GM19372 (cell line): ENCODE results near the gene STX18.
"Not testable (repeated sequence)": the region's sequence is repeated elsewhere in the genome, so short reads cannot be mapped to it uniquely, and the experiment has no call there.

ENCODE experiments used
- ATAC-seq: cut with Tn5 transposase; IDR thresholded peaks from one replicate; pipeline ENCODE4 v1.9.1; 2021; ENCODE audit warnings: mild to moderate bottlenecking, low read depth, moderate library complexity; ENCODE audit not compliant: unreplicated experiment

Gene STX18

GRCh38 chr4:4485806-4486205 is 56.0 kb downstream of the STX18 start:
- no peak for ATAC-seq

DNA sequence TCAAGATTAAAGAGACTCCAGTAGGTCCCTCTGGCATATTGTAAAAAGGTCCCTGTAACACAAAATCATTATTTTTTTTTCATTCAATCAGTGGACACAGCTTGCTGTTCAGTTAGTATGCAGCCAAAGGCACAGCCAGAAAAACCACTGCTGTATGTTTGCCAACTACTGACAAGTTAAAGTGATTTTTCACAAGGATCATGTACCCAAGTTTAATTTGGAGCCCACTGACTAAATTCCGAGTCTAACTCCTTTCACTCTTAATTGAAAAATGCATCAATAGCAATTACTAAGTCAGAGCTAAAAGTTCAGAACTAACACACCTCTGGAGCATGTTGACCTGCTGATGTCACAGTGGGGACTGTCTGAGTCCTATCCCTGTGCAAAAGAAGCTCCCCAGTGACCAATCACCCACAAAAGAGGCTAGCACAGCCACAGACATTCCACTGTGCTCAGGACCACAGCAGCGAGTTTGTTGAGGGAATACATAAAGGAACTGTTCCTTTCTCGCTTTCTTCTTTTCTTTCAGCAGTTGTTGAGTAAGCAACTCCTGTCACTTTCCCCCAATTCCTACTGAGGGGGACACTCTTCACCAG is 60.4 kb downstream of the STX18 start:
- ATAC-seq, result no peak

- ATAC-seq, result no peak
Measured at GRCh38 chr4:4480685-4481398, 61.0 kb downstream of the STX18 start.

DNA sequence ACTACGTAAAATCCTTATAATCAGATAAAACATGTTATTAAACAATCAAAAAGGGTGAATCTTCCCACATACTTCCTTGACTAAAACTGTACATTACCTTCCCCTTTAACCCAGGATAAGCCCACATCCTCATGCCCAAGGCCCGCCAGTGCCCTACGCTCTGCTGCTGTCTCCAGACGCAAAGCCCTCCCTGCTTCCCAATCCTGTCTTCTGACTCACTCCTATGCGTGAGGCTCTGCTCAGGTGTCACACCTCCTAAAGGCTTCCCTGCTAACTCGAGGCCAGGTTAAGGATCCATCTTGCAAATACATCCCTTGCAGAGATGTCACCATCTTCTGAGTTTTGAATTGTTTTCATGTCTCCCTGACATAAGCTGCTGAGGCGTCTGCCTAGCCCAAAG is 61.6 kb downstream of the STX18 start:
- ATAC-seq, result no peak

DNA sequence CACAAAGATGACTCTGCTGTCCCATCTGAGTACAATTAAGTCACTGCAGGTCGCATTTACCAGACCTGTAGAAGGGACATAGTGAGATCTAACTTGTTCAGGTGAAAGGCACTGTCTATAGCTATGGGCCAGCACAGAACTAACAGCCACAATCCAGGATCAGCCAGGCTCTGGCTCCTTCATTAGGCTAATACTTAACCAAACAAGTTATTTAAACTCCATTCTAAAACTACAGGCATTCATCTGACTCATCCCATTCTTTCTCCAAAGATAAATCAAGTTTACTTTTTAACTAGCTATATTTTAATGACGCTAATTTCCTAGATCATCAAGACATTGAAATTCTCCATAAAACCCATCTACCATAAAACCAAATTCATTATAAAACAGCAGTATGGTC is 62.5 kb downstream of the STX18 start:
- ATAC-seq, result no peak

GRCh38 chr4:4477796-4478195 is 64.1 kb downstream of the STX18 start:
- no peak for ATAC-seq

GRCh38 chr4:4477391-4477790 is 64.5 kb downstream of the STX18 start:
- no peak for ATAC-seq

- no peak for ATAC-seq
Measured at GRCh38 chr4:4474476-4474875, 67.4 kb downstream of the STX18 start.

DNA sequence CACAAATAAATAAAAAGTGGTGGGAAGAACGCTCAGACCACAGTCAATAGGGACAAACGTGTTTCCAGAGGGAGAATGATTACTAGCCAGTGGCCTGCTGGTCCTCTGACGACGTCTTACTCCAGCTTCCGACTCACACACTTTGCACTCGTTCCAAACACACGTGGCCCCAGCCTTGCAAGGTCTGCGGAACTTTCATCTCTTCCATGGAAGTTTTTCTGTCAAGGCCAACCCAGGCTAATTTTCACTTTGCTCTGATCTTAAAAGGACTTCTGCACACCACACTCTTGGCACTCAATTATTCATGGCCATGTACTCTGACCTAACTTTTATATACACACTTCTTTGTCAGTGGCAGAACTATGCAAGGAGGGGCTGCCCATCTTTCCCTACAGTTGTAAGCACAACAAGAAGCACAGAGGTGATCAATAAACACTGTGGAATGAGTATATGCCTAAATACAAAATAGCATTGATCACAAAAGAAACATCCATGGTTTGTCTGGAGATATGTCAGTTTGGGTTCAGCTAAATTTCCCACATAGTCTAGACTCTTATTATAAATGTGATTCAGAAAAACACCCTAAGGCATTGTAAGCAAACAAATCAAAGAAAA is 69.4 kb downstream of the STX18 start:
- no peak for ATAC-seq

DNA sequence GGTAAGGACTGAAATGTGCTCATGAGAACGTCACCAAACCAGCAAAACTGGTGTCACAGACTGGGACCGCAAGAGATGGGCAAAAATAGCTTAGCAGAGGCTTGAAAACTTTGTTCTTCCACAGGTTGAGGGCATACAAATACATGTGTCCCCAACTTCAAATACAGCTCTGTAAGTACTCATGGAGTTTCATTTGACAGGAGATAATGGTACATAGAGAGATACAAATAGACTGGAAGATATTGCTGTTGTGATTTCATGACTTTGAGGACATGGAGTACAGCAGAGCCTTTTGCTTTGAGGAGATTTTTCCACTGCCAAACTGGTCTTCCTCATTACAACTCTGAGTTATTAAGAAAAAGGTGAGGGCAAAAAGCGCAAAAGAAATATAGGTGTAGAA is 70.7 kb downstream of the STX18 start:
- ATAC-seq, result no peak

DNA sequence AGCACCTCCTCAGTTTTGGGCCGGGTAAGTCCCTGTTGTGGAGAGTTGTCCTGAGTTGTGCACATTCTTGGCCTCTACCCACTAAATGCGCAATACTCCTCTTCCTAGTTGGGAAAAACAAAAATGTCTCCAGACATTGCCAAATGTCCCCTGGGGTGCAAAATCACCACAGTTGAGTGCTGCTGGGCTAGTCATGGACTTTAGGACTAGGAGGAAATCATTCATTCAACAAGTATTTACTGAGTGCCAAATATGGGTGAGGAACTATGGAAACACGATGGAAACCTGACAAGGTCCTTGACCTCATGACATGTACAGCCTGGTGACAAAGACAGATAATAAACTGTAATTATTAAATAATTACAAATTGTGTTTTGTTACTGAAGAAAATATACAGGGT is 71.6 kb downstream of the STX18 start:
- ATAC-seq, result no peak

DNA sequence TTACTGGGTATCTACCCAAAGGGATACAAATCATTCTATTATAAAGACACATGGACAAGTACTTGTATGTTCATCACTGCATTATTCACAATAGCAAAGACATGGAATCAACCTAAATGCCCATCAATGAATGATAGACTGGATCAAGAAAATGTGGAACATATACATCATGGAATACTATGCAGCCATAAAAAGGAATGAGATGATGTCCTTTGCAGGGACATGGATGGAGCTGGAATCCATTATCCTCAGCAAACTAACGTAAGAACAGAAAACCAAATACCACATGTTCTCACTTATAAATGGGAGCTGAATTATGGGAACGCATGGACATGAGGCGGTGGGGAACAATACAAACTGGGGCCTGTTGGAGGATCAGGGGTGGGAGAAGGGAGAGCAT is 76.6 kb downstream of the STX18 start:
- not testable (repeated sequence) for ATAC-seq

DNA sequence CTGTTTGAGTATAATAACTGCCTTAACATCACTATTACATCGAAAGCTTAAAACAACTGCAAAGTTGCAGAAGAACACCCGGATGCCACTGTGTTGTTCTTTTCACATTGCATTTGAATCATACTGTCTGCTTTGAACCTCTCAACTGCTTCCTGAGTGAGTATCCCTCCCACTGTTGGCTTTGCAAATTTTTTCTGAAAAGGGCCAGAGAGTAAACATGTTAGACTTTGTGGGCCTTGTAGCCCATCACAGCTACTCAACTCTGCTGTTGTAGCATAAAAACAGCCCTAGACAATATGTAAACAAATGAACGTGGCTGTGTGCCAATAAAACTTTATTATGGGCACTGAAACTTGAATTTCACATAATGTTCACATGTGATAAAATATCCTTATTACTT is 78.9 kb downstream of the STX18 start:
- no peak for ATAC-seq

- no peak for ATAC-seq
Measured at GRCh38 chr4:4461850-4462249, 80.0 kb downstream of the STX18 start.

GRCh38 chr4:4461178-4461577 is 80.7 kb downstream of the STX18 start:
- ATAC-seq, result no peak

DNA sequence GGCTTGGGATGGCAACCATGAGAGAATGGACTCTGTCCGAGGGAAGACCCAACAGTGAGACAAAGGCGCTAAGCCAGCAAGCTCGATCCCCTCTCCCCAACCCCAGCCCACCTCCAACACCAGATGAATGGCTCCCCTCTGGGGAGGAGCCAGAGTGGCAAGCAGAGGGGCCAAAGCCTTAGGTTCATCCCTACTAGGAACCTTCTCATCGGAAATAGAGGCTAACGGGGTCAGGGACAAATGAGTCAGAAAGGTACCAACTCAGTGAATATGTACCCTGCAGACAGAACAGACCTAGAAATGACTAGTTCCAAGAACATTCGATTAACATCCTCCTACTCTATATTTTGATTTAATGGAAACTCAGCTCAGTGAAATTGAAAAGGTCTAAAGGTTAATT is 81.1 kb downstream of the STX18 start:
- no peak for ATAC-seq

GRCh38 chr4:4459181-4459580 is 82.7 kb downstream of the STX18 start:
- ATAC-seq, result no peak

DNA sequence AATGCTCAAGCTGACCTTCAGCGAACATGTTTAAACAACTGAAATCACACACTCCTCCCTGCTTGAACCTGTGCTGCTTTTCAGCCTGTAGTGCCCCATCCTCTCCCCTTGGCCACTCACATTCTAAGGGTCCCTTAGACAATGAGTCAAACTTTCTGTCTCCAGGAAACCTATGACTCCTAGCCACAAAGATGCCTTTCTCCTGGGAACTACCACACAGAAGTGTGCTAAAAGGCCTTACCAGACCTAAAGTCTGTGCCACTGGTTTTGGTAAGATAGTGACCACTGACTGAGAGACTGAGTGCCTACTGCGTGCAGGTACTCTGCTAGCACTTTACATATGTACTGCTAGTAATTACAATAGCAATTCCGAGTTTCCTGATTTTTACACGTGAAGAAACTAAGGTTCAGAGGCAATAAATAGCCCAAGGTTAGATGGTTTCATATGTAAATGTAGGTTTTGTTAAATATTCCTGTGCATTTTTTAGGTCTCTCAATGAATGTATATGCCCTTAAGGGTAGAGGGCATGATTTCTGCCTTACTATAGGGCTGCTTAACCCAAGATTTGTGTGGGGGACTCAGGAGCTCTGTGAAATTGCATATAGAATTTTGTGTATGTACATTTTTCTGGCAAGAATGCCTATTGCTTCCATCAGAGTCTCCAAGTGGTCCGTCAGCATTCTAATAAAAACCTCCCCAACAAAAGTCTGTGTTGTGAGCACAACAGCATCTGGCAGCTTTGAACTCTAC is 83.9 kb downstream of the STX18 start:
- ATAC-seq, result no peak

GRCh38 chr4:4456816-4457578 is 84.9 kb downstream of the STX18 start:
- ATAC-seq, result no peak

GRCh38 chr4:4456351-4456750 is 85.5 kb downstream of the STX18 start:
- no peak for ATAC-seq
